K562 (cell line): ENCODE data around the gene TIMM23. TPM values are rescaled to one million over a fixed set of nuclear protein-coding genes. Genes with fewer than 3 reads are reported as not detected.

Source experiments
- CEBPG ChIP-seq, 3 experiments: fragments of 200-800 bp in 1 of 3; sonication (Bioruptor generic) in 1 of 3; sonication (generic) in 1 of 3; formaldehyde crosslinking in 1 of 3; IDR thresholded peaks in 2 of 3; conservative IDR thresholded peaks in 1 of 3; 2 replicates each; pipeline versions ENCODE4 v1.6.1 to v1.8.0; 2016 to 2022; ENCODE audit warnings: missing compliant biosample characterization in 2 of 3, missing genetic modification characterization in 2 of 3, mild to moderate bottlenecking in 1 of 3, missing genetic modification reagents in 1 of 3
- CHAMP1 ChIP-seq: fragments of 450-650 bp; IDR thresholded peaks from 2 replicates; pipeline ENCODE4 v1.6.1; 2016; ENCODE audit warnings: mild to moderate bottlenecking
- ELF4 ChIP-seq: fragments of 450-650 bp; formaldehyde crosslinking; IDR thresholded peaks from 2 replicates; pipeline ENCODE4 v1.4.0; 2022; ENCODE audit warnings: missing genetic modification characterization
- MED1 ChIP-seq: sonication (generic); formaldehyde crosslinking; IDR thresholded peaks from 2 replicates; pipeline ENCODE4 v1.8.1; 2023; ENCODE audit warnings: missing genetic modification reagents, borderline replicate concordance
- MNT ChIP-seq, 2 experiments: fragments of 450-650 bp; conservative IDR thresholded peaks; 2 replicates each; pipeline ENCODE4 v1.6.1; 2017; ENCODE audit warnings: mild to moderate bottlenecking in 2 of 2, moderate library complexity in 2 of 2
- PKNOX1 ChIP-seq: fragments of 450-650 bp; IDR thresholded peaks from 2 replicates; pipeline ENCODE4 v1.6.1; 2016
- POLR2G ChIP-seq: fragments of 200-400 bp; formaldehyde crosslinking; IDR thresholded peaks from 2 replicates; pipeline ENCODE4 v1.6.1; 2017; ENCODE audit warnings: low read depth, mild to moderate bottlenecking, antibody characterized with exemption, low read length, moderate library complexity
- RNF2 ChIP-seq: sonication (generic); IDR thresholded peaks from 2 replicates; pipeline ENCODE4 v1.6.1; 2016
- SLC30A9 ChIP-seq: fragments of 250-450 bp; sonication (Bioruptor Pico); IDR thresholded peaks from 2 replicates; pipeline ENCODE4 v1.8.0; 2022; ENCODE audit warnings: mild to moderate bottlenecking, moderate library complexity
- SMARCE1 ChIP-seq: fragments of 450-650 bp; IDR thresholded peaks from 2 replicates; pipeline ENCODE4 v1.7.1; 2016; ENCODE audit warnings: mild to moderate bottlenecking
- TRIM24 ChIP-seq, 2 experiments: fragments of 450-650 bp; IDR thresholded peaks; 2 replicates each; pipeline ENCODE4 v1.6.1; 2016
- ZBTB12 ChIP-seq: fragments of 250-450 bp; sonication (Bioruptor Pico); IDR thresholded peaks from 2 replicates; pipeline ENCODE4 v1.4.0; 2020
- ZBTB34 ChIP-seq: fragments of 250-450 bp; sonication (Bioruptor Pico); IDR thresholded peaks from 2 replicates; pipeline ENCODE4 v1.8.0; 2021; ENCODE audit warnings: mild to moderate bottlenecking, moderate library complexity
- ZHX1 ChIP-seq: fragments of 150-350 bp; conservative IDR thresholded peaks from 2 replicates; pipeline ENCODE4 v1.6.1; 2014; ENCODE audit warnings: low read length
- ZNF444 ChIP-seq: fragments of 250-450 bp; sonication (Bioruptor Pico); IDR thresholded peaks from 2 replicates; pipeline ENCODE4 v1.4.0; 2020; ENCODE audit warnings: mild to moderate bottlenecking, moderate library complexity
- ZNF717 ChIP-seq: fragments of 250-450 bp; sonication (Bioruptor Pico); IDR thresholded peaks from 2 replicates; pipeline ENCODE4 v1.5.0; 2021
- polyA plus RNA-seq, 8 experiments: library from polyadenylated mRNA; depleted of rRNA in 4 of 8; stranded (reverse) in 5 of 8; unstranded in 3 of 8; fragments of >200 nt; fragmentation: Nextera tagmentation in 2 of 8; fragmentation: Illumina TruSeq in 1 of 8; extraction: Ambion mirVana in 2 of 8; extraction: Trizol in 1 of 8; gene quantifications; 2 replicates each; pipeline versions ENCODE4 v1.2.1 to v1.2.3, GENCODE V29; 2011 to 2014; ENCODE audit warnings: inconsistent platforms in 1 of 8, missing spikeins in 1 of 8
- total RNA-seq, 7 experiments: library from RNA; depleted of rRNA in 6 of 7; stranded (reverse); fragments of >200 nt in 6 of 7; fragmentation: Illumina TruSeq in 2 of 7; extraction: Trizol in 2 of 7; gene quantifications; 2 replicates each; pipeline versions ENCODE4 v1.2.1 to v1.2.3, GENCODE V29; 2011 to 2021; ENCODE audit warnings: low replicate concordance in 1 of 7

The TIMM23 gene
- total and polyA plus RNA-seq, 9 of the 15 experiments (the other 6 are each of a cell fraction or from before 2014, with no cell fraction given): 148 to 280 (median 183) TPM

- peak; percentile 80 for TF ChIP-seq PKNOX1
- no peak for TF ChIP-seq ZBTB12 (CRISPR knock-in tag)
- peak; percentile 99 for TF ChIP-seq POLR2G
- TF ChIP-seq CHAMP1: peak; percentile 68
- no peak for TF ChIP-seq ZNF444 (CRISPR knock-in tag)
- TF ChIP-seq ELF4 (CRISPR knock-in tag): peak; percentile 16; the same call in 1 of the 2 replicates
- TF ChIP-seq SMARCE1: 0 out of 2 replicates have a peak, but pooled peaks have one; percentile 9
- no peak for TF ChIP-seq MED1 (CRISPR knock-in tag)
- TF ChIP-seq ZHX1: peak; percentile 99
- no peak for TF ChIP-seq SLC30A9
- TF ChIP-seq RNF2: no peak; the same call in 1 of the 2 replicates
- TF ChIP-seq MNT (conservative IDR thresholded peaks at IDR 0.05): peak; percentile 55 to 71
- TF ChIP-seq CEBPG (CRISPR knock-in tag; IDR thresholded peaks at IDR 0.05): no peak
- TF ChIP-seq CEBPG (tag; conservative IDR thresholded peaks at IDR 0.05 in 1 of 2, IDR thresholded peaks at IDR 0.05 in 1 of 2): no peak
- no peak for TF ChIP-seq TRIM24 (IDR thresholded peaks at IDR 0.05)
- TF ChIP-seq ZBTB34: no peak
- TF ChIP-seq ZNF717: no peak
Observed at GRCh38 chr10:46030091-46030937, 58.0 kb downstream of the TIMM23 start, which contains the start of gene NCOA4 (continued).
